Stimulated activated CD8-positive, alpha-beta memory T cell treated with anti-CD3 and anti-CD28 coated beads, Interleukin-4, amount 100 ng/mL, for 48 hours (primary cell): ENCODE data around the gene CEBPG.

Experiments
- DNase-seq: peaks from one replicate; pipeline ENCODE4 v3.0.0-alpha.2; 2020

CEBPG gene

GRCh38 chr19:33384983-33385382 lies 11.5 kb downstream of the CEBPG start:
- no peak for DNase-seq

GRCh38 chr19:33385956-33386355 lies 12.4 kb downstream of the CEBPG start:
- no peak for DNase-seq

GRCh38 chr19:33386361-33386858 lies 12.9 kb downstream of the CEBPG start:
- DNase-seq, result no peak

GRCh38 chr19:33387351-33388230 lies 14.1 kb downstream of the CEBPG start:
- DNase-seq, result no peak

- DNase-seq, result no peak
Measured at GRCh38 chr19:33388231-33388724, 14.8 kb downstream of the CEBPG start.

GRCh38 chr19:33388725-33389420 lies 15.4 kb downstream of the CEBPG start:
- no peak for DNase-seq

- no peak for DNase-seq
Measured at GRCh38 chr19:33389421-33390100, 16.1 kb downstream of the CEBPG start.

- DNase-seq, result no peak
Measured at GRCh38 chr19:33390101-33390907, 16.8 kb downstream of the CEBPG start.

GRCh38 chr19:33390908-33391630 lies 17.6 kb downstream of the CEBPG start:
- no peak for DNase-seq

- DNase-seq, result no peak
Measured at GRCh38 chr19:33391631-33392249, 18.2 kb downstream of the CEBPG start.

- DNase-seq, result no peak
Measured at GRCh38 chr19:33392341-33393285, 19.1 kb downstream of the CEBPG start.

GRCh38 chr19:33393286-33394005 lies 19.9 kb downstream of the CEBPG start:
- no peak for DNase-seq

GRCh38 chr19:33394006-33394722 lies 20.7 kb downstream of the CEBPG start:
- no peak for DNase-seq

GRCh38 chr19:33394723-33395560 lies 21.4 kb downstream of the CEBPG start:
- DNase-seq, result no peak

- no peak for DNase-seq
Measured at GRCh38 chr19:33395561-33396550, 22.3 kb downstream of the CEBPG start.
